ENCODE data around the gene PEAK1.

Gene PEAK1, protein sequence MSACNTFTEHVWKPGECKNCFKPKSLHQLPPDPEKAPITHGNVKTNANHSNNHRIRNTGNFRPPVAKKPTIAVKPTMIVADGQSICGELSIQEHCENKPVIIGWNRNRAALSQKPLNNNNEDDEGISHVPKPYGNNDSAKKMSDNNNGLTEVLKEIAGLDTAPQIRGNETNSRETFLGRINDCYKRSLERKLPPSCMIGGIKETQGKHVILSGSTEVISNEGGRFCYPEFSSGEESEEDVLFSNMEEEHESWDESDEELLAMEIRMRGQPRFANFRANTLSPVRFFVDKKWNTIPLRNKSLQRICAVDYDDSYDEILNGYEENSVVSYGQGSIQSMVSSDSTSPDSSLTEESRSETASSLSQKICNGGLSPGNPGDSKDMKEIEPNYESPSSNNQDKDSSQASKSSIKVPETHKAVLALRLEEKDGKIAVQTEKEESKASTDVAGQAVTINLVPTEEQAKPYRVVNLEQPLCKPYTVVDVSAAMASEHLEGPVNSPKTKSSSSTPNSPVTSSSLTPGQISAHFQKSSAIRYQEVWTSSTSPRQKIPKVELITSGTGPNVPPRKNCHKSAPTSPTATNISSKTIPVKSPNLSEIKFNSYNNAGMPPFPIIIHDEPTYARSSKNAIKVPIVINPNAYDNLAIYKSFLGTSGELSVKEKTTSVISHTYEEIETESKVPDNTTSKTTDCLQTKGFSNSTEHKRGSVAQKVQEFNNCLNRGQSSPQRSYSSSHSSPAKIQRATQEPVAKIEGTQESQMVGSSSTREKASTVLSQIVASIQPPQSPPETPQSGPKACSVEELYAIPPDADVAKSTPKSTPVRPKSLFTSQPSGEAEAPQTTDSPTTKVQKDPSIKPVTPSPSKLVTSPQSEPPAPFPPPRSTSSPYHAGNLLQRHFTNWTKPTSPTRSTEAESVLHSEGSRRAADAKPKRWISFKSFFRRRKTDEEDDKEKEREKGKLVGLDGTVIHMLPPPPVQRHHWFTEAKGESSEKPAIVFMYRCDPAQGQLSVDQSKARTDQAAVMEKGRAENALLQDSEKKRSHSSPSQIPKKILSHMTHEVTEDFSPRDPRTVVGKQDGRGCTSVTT (N-terminal part only)

GRCh38 chr15:77419836-77420609, at the start of gene PEAK1:
PEAK1 (minus strand) TSS chr15:77420104; CDS start chr15:77181926, 238,178 bp downstream.
- peak; percentile 99 for DNase-seq

DNA sequence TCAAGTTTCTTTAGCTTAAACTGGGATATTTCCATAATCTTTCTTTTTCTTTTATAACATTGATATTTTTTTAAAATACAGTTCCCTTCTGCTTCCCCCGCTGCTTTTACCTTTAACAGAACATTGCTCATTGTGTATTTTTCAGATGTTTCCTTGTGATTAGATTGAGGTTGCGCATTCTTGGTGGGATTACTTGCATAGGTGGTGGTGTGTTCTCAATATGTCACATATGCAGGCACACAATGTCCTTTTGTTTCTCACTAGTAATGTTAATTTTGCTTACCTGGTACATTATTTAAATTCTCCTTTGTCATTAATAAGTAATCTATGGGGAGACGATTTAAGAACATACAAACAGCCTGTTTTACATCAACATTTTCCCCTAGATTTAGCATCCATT, 49.0 kb upstream of the PEAK1 start:
- no peak for DNase-seq

- DNase-seq: no peak
Measured at GRCh38 chr15:77466521-77466920, 46.6 kb upstream of the PEAK1 start.

DNA sequence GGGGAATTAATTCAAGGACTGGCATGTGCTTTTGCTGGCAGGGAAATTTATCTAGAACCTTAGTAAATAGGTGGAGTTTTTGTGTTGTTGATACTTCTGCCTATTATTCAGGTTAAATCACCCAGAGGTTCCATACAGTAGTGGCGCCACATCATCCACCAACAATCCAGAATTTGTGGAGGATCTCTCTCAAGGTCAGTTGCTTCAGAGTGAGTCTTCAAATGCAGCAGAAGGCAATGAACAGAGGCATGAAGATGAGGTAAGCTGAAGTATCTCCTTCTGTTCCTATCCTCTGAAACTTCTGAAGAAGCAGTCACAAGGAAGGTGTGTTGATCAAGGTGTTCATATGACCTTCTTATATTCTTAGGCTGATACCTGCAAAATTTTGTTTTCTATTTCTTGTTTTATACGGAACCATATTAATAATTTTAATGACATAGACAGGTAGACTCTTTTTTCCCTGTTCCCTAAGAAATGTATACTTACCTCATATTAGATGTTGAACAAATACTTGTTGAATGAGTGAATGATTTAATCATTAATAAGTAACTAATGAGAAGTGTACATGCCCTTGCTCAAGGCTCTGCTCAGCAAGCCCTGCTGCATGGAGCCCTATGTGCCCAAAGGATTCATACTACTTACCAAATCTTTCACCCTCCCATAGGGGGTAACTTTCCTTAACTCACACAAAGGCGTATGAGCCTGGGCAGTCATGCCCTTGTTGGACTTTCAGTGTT, 44.4 kb upstream of the PEAK1 start:
- no peak for DNase-seq

DNA sequence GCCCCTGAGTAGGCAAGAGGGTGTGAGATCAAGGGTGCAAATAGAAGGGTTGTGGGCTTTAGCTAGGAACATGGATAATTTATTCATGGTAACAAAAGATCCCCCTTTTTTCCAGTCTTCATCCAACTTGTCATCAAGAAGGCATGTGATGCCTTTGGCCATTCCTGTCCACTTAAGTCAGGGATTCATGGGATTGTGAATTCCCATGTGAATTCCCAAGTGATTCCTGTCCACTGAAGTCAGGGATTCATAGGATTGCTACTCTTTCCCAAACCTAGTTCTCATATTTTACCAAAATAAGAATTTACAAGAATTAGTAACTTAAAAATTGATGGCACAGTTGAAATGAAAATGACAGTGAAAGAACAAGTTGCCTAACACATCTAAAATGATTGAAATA, 41.6 kb upstream of the PEAK1 start:
- DNase-seq: no peak

GRCh38 chr15:77459031-77459430, 39.1 kb upstream of the PEAK1 start:
- DNase-seq: no peak

DNA sequence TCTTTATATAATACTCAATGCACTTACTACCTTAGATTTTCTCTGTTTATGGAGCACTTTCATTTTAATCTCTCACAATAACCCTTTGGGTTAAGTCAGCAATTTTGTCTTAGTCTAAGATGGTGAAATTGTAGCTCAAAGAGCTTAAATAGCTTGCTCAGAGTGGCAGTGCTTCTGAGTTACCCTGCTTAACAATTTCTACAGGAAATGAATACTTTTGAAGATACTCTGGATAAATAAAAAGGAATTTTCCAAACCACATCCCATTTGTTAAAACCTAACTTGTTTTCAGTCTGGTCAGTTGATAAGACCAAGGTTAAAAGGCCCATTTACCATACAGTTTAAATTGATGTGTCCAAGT, 38.0 kb upstream of the PEAK1 start:
- no peak for DNase-seq

- DNase-seq: peak; percentile 39
Measured at GRCh38 chr15:77457191-77457904, 37.4 kb upstream of the PEAK1 start.

- DNase-seq: no peak
Measured at GRCh38 chr15:77456746-77457145, 36.8 kb upstream of the PEAK1 start.

GRCh38 chr15:77455696-77456321, 35.9 kb upstream of the PEAK1 start:
- DNase-seq: no peak

DNA sequence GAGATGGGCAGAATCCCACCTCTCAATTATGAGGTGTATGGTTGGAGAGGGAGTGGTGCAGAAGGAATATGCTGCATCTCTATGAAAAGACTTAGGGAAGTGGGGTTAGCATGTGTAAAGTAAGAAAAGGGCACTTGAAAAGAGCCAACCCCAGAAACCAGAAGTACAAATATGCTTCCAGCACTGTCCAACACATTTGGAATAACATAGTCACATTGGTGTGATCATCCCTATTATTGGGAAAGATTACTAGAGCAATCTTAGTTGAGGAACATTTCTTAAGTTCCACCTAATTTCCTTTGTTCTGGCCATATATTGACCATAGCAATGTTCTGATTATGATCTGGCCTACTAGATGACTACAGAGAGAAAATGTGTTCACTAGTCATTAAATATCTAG, 35.0 kb upstream of the PEAK1 start:
- DNase-seq: no peak

GRCh38 chr15:77454265-77454664, 34.4 kb upstream of the PEAK1 start:
- no peak for DNase-seq

- no peak for DNase-seq
Measured at GRCh38 chr15:77446840-77447390, 27.0 kb upstream of the PEAK1 start.

DNA sequence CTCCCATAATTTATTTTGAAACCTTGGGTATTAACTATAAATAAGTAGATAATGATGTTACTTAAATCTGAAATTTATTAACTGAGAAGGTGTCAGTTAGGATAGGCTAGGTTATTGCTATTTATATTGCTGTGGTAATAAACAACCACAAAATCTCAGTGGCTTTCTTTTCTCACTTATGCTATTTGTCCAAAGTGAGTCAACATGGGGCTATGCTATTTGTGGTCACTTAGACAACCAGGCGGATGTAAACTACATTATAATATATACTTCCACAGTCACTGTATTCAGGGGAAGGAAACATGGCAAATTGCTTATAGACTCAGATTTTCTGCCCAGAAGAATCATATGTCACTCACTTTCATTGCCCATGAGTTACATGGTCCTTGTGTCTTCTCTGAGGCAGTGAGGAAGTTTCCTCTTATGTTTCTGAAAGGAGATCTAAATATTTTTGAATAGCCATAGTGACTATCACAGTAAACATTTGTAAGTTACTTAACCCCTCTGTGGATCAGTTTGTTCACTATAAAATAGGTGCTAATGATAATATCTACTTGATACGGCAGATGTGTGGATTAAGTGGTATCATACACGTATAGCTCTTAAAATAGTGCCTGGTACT, 20.6 kb upstream of the PEAK1 start:
- DNase-seq: peak; percentile 13

GRCh38 chr15:77437264-77437663, 17.4 kb upstream of the PEAK1 start:
- DNase-seq: no peak

DNA sequence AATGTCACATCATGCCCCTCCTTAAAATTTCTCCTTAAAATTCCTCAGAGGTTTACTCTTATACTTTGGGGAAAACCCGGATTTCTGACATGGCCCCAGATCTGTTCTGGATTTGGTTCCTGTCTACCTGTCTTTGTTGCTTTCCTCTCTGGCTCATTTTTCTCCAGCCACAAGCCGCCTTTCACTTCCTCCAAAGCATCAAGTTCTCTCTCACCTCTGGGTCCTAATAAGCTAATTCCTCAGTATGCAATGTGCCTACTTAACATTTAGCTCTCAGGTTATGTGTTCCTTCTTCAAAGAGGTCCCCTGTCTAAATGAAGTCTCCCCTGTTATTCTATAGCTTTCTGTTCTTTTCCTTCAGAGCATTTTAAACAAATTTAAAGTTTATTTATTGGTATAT, 16.9 kb upstream of the PEAK1 start:
- DNase-seq: no peak

DNA sequence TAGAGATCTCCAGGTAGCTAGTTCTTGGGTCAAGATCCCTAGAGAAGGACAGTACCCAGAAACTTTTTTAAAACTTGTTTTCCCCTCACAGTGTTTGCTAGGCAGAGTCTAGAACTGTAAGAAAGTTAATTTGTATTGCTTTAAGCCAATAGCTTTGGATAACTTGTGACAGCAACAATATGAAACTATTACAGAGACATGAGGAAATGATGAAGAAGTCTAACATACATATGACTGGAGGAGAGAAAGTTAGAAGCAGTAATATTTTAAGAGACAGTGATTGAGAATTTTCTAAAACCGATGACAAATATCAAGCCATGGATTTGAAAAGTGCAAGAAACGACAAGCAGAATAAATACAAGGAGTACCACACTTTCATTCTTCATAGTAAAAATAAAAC, 10.7 kb upstream of the PEAK1 start:
- peak; percentile 16 for DNase-seq

GRCh38 chr15:77430213-77430612, 10.3 kb upstream of the PEAK1 start:
- DNase-seq: peak; percentile 69

- no peak for DNase-seq
Measured at GRCh38 chr15:77426871-77427270, 7.0 kb upstream of the PEAK1 start.

GRCh38 chr15:77426377-77426776, 6.5 kb upstream of the PEAK1 start:
- DNase-seq: no peak

All from activated CD4-positive, alpha-beta T cell treated with anti-CD3 and anti-CD28 coated beads, Interleukin-2, Interleukin-6, amounts not matched to agents 100 ng/mL and 50 ng/mL, durations not matched to agents 16 hours and 8 hours (primary cell).